GM12801 (cell line): Measurements from ENCODE around the gene LMX1A.

ENCODE experiments used
- TF ChIP-seq, protein P1 (sequence below): IDR thresholded peaks from one replicate; pipeline ENCODE4 v1.5.1; 2011; ENCODE audit warnings: control low read depth; ENCODE audit not compliant: insufficient read length; ENCODE audit errors: extremely low read depth

Gene LMX1A

DNA sequence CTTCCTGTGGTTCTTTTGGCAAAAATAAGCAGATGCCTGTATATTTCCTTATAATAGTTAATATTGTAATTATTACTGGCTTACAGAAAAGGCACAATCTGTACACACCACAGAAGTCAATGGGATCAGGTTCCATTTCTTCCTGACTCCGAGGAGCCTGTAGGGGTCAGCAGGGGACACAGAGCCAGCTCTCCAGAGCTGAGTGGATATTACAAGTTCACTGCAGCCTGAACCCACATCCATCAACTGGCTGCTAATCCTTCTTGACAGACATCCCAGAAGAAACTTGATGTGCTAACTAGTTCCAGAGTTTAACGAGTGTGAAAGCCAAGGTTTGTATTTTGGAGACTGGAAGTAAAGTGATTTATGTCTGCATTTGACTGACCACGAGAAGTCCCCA lies 203.8 kb downstream of the LMX1A start:
- TF ChIP-seq, protein P1, sequence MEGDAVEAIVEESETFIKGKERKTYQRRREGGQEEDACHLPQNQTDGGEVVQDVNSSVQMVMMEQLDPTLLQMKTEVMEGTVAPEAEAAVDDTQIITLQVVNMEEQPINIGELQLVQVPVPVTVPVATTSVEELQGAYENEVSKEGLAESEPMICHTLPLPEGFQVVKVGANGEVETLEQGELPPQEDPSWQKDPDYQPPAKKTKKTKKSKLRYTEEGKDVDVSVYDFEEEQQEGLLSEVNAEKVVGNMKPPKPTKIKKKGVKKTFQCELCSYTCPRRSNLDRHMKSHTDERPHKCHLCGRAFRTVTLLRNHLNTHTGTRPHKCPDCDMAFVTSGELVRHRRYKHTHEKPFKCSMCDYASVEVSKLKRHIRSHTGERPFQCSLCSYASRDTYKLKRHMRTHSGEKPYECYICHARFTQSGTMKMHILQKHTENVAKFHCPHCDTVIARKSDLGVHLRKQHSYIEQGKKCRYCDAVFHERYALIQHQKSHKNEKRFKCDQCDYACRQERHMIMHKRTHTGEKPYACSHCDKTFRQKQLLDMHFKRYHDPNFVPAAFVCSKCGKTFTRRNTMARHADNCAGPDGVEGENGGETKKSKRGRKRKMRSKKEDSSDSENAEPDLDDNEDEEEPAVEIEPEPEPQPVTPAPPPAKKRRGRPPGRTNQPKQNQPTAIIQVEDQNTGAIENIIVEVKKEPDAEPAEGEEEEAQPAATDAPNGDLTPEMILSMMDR: no peak

DNA sequence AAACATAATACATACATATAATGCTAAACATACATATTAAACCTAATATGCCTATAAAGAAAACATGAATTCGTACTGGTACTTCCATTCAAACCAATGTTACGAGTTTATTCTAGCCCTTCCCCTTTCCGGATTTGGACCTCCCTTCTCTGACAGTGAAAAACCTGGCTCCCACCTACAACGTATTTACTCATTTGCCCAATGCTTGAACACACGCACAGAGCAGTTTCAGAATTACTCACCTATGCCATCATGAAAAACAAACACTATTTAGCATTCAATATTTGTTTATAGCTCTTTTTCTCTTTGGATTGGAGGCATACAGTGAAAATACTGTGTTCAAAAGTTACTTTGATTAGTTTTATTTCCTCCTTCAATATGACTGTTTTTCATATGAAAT lies 204.4 kb downstream of the LMX1A start:
- TF ChIP-seq, protein P1: no peak
